NCI-H82 (cell line): ENCODE data around the gene ZC3HAV1L.

ENCODE experiments used
- DNase-seq: peaks from one replicate; lab custom pipeline; 2025; lab: John Stamatoyannopoulos, UW

Gene ZC3HAV1L

GRCh38 chr7:139018910-139019309 is 16.9 kb downstream of the ZC3HAV1L start:
- DNase-seq = no peak

GRCh38 chr7:139016931-139017511 is 18.8 kb downstream of the ZC3HAV1L start:
- DNase-seq = peak; percentile 90

DNA sequence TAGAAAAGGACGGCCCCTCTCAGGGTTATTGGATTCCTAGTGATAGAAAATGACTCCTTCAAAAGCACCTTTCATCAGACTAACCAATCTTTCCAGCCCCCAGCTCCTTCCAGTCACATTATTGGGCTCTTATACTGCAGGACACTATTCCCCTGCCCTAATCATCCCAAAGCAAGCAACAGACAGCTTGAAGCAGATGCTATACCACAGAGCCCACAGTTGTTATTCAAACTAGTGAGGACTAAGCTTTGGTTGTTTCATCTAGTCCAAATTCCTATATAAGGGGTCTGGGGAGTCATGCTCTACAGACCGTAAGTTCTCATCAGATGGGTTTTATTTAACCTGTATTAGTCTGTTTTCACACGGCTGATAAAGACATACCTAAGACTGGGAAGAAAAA is 24.5 kb downstream of the ZC3HAV1L start:
- DNase-seq = no peak

DNA sequence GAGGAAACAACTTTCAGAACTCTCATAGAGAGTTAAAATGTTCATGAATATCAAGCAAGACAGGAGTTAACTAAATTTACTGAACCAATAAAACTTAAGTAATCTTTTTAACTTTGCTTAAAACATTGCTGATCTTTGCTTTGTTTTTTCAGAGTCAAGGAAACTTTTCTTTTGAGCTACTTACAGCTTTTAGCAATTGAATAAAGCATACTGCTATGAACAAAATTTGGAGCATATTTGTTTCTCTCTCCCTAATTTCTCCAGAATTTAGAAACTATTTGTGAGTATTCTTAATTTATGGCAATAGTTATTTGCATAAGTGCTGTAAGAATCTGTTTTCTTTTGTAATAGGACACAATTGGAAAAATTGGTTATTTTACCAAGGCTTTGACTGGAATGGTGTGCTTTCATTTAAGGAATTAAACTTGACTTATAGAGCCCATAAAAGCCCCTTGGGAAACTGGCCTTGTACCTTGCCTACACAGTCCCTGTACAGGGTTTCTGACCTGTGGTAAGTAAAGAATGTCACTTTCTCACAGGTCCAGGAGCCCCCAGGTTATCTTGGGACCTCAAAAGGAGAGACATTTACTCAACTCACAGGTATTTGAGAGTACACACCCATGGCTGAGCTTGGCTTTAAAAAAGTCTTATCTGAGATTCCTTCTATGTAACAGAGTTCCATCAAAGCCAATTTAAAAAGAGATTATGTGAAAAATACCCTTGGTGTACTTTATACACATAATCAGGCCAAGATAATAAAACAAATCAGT is 31.3 kb downstream of the ZC3HAV1L start:
- DNase-seq = no peak

DNA sequence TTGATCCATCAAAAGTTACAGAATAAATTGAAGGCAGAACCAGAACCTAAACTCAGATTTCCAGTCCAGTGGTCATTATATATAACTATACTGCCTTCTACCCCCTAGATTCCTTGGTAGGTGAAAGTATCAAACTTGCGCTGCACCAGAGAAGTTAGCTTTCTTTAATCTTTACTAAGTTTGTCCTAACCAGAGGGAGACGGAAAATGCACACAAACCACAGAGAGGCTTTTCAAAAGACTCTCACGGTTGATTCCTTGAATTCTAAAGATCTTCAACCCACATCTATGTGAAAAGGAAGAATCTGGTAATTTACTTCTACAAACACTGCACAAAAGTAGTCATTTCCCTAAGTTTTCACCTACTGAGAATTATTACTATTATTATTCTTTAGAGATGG is 36.4 kb downstream of the ZC3HAV1L start:
- DNase-seq = no peak

DNA sequence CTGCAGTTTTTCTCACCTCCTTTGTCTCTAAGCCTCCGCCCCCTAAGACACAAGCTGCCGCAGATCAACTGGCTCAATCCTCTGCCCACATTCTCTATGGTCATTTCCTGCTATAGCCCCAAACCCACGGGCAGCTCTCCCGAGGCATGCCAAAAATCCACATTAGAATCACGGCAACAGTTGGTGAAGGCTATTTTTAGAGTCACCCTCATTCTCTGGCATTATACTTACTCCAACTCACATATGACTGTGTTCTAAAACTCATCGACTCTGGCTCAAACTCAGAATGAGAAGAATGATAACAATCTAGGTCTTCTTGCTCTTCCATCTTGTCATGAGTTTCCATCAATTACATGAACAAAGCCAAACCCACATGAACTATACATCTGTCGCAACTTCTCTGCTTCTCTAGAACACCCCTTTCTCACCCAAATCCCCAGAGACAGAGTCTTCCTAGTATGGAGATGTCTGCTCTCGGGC is 43.8 kb downstream of the ZC3HAV1L start:
- no peak for DNase-seq

- DNase-seq = no peak
Observed at GRCh38 chr7:138987686-138988085, 48.2 kb downstream of the ZC3HAV1L start.

- no peak for DNase-seq
Observed at GRCh38 chr7:138982204-138982623, 53.6 kb downstream of the ZC3HAV1L start.

- peak; percentile 75 for DNase-seq
Observed at GRCh38 chr7:138981332-138982203, 54.3 kb downstream of the ZC3HAV1L start, which contains the start of gene KIAA1549. Gene KIAA1549 (minus strand): TSS chr7:138981389. CDS start chr7:138981269, 120 bp downstream.

- peak; percentile 47 for DNase-seq
Observed at GRCh38 chr7:138980563-138981291, 55.1 kb downstream of the ZC3HAV1L start.

- peak; percentile 16 for DNase-seq
Observed at GRCh38 chr7:138979988-138980562, 55.8 kb downstream of the ZC3HAV1L start.

- DNase-seq = peak; percentile 28
Observed at GRCh38 chr7:138979226-138979979, 56.4 kb downstream of the ZC3HAV1L start.

DNA sequence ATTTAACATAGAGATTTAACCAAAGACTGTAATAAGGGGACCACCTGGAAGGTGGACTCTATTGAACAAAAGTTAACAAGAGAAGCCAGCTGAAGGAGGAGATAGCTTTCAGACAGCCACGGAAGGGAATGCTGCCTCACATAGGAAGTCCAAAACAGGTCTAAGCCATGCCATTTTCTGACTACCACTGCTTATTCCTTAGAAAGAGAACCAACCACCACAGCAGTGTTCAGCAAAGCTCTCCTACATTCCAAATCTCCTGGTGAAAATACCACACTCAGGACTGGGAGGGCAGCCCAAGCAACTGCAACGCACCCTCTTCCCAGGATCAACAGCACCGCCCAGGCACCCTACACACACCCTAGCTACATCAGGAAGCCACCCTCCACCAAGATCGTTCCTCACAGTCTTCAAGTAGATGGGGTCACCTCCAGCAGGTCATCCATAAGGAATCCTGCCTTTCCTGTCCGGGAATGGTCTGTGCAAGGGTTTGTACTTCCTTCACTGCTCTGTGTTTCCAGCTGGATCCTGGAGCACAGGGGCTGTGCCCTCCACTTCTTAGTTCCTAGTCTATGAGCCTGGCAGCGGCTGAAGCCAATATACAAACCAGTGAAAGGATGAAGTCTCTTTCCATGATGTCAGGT is 57.2 kb downstream of the ZC3HAV1L start:
- DNase-seq = peak; percentile 33

GRCh38 chr7:138976161-138976560 is 59.7 kb downstream of the ZC3HAV1L start:
- peak; percentile 54 for DNase-seq
